Stomach (tissue), 4 donors: ENCODE results near the gene CDCA4.
"Not testable (repeated sequence)": the region's sequence is repeated elsewhere in the genome, so short reads cannot be mapped to it uniquely, and the experiment has no call there.

Experiments
- CTCF ChIP-seq, 7 experiments: fragments of 450-650 bp in 4 of 7; fragments of 200-600 bp in 3 of 7; sonication (generic) in 3 of 7; IDR thresholded peaks; one replicate each; pipeline ENCODE4 v1.5.1; 2016 to 2019; ENCODE audit warnings: antibody characterized with exemption in 7 of 7, control low read depth in 2 of 7, mild to moderate bottlenecking in 1 of 7
- POLR2AphosphoS5 ChIP-seq, 3 donors: sonication (generic); formaldehyde crosslinking; IDR thresholded peaks; one replicate each; pipeline ENCODE4 v1.6.1; 2016; ENCODE audit warnings: antibody characterized with exemption in 3 of 3

- not testable (repeated sequence) for TF ChIP-seq CTCF (IDR thresholded peaks at IDR 0.05)
- TF ChIP-seq POLR2AphosphoS5 (IDR thresholded peaks at IDR 0.05): peak in 1 of 3 donors; percentile 15
These were observed 14.7 kb upstream of the CDCA4 start for GRCh38 chr14:105035616-105036015.
